HG03196 (cell line): ENCODE measurements around the gene NAV2.

Source experiments
- ATAC-seq: cut with Tn5 transposase; IDR thresholded peaks from one replicate; pipeline ENCODE4 v1.9.1; 2021; ENCODE audit not compliant: unreplicated experiment

The NAV2 gene

DNA sequence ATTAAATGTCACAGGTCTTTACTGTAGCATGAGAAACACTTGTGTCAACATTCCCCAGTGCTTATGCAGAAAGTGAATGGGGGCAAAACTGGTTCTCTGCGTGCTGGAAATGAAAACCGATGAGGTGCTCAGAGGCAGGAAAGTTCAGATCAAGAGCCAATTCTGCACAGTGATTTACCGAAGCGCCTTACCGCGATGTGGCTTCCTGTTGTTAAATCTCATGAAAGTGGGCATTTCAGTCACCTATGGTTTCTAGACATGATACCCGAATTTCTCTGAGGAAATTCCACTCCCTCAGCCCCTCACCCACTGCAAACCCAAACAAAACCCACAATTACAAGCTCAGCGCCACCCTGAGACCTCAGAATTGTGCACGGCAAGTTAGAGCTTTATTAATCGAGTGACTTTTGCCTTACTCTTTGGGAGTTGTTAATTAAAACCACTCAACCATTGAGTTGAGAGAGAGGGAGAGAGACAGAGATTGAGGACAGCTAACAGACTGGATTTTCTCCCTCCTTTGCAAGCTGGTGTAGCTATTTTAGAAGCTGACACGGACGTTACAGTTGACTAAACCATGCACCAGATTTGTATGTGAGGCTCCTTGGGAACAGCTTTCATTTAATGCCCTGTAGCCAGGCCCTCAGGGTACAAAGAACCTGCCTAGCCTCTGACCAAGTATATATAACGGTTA is 251.2 kb downstream of the NAV2 start:
- ATAC-seq, result no peak

- ATAC-seq, result no peak
Observed at GRCh38 chr11:19966441-19966840, 253.8 kb downstream of the NAV2 start.

DNA sequence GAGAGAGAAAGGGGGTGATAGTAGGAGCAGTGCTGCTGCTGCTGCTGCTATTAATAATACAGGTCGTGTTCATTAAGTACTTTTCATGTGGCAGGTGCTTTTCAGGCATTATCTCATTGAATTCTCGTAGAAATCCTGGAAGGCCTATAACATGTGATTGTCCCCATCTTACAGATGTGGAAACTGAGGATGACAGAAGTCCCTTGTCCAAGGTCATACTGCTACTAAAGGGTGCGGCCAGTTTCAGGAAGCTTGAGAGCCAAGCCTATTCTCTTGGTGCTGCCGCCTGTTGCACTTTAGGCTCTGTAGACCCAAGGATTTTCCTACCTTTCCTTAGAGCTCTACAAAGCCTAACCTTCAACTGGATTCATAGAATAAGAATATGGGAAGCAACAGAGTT is 254.3 kb downstream of the NAV2 start:
- no peak for ATAC-seq

GRCh38 chr11:19967787-19968186 is 255.2 kb downstream of the NAV2 start:
- ATAC-seq, result no peak

- no peak for ATAC-seq
Observed at GRCh38 chr11:19968860-19969259, 256.2 kb downstream of the NAV2 start.

GRCh38 chr11:19970944-19971343 is 258.3 kb downstream of the NAV2 start:
- ATAC-seq, result no peak

- no peak for ATAC-seq
Observed at GRCh38 chr11:19972091-19972490, 259.5 kb downstream of the NAV2 start.

- no peak for ATAC-seq
Observed at GRCh38 chr11:19972651-19973050, 260.0 kb downstream of the NAV2 start.

DNA sequence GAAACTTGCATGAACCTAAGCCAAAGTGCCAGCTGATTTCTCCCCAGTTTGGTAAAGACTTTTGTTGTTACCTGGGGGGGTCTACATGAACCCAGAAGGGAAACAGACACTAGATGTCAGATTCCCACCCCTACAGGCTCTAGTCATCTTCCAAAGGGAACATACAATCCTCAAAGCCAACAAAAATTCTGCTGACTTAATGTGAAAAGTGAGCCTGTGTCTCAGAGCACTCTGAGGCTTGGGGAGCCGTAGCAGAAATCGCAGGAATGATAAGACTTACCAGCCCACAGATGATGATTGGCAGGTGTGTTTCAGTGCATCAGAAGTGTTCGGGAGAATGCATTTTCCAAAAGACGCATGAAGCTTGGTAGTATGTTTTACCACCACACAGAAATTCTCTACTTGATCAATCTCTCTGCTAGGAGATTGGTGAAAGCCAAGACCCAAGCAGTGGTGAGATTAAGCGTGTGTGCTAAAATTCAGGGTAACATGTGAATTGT is 260.5 kb downstream of the NAV2 start:
- ATAC-seq, result no peak

- no peak for ATAC-seq
Observed at GRCh38 chr11:19974886-19975285, 262.2 kb downstream of the NAV2 start.

- no peak for ATAC-seq
Observed at GRCh38 chr11:19975414-19975990, 262.9 kb downstream of the NAV2 start.

DNA sequence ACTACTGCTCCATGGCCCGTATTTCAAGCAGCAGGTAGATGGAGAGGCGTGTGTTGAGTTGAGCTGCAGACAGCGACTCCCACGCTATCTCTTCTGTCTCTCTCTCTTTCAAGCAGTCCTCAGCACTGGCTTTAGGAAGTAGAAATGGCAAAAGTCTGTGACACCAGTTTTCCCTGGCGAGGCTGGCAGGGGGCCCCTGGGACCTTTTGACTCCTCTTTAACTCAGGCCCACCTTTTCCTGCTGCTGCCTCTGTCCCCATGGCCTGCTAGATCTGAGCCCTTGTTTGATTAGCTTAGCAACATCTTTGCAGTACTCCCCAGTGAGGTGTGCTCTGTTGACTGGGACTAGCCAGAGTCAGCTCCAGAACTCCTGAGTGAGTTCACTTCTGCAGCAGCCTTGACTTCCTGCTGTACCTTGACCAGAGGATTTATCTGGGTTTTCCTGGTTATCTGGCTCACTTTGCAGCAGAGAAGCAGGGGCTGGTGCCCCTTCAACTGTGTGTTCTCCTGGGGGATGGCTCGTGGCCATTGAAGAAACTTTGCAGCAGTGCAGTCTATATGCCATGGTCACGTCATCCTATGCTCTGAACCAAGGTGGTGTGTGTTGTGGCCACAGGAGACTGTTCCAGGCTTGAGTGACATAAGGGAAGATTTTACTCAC is 263.8 kb downstream of the NAV2 start:
- no peak for ATAC-seq

GRCh38 chr11:19977941-19978340 is 265.3 kb downstream of the NAV2 start:
- ATAC-seq, result no peak

DNA sequence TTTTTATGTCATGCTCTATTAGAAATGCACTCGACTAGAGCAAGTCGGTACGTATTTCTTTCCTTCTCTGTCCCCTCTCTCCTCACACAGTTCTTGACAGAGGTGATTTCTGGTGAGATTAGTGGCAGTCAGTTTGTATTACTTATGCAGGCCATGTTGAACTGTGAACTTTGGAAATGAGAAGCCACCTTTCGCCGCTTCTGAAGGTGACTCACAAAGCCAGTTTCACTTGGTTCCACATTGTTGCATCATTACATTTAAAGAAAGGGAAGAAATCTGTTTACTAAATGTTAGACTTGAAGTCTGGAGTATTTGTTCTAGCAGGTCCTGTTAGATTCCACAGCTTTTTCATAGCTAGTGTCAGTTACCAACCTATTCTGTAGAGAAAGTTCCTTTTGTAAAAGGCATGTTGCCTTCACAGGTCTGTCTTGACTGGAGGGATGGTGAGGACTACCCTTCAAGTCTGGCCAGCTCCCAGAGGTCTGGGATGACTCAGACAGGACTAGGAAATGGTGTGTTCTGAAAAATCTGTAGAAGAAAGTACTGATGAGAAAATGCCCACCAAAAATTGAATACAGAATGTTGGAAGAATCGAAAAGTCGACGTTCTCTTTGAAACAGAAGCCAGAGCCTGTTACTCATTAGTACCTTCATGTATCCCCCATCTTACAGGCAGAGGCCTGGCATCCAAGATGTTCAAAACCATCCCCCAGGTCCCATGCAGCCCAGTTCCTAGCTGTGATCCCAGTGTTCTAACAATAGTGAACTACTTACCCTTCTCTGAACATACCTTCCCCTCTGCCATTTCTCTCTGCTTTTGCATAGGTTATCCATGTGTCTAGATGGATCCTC is 266.3 kb downstream of the NAV2 start:
- ATAC-seq, result peak; percentile 66

- peak; percentile 76 for ATAC-seq
Observed at GRCh38 chr11:19979519-19979845, 266.8 kb downstream of the NAV2 start.

DNA sequence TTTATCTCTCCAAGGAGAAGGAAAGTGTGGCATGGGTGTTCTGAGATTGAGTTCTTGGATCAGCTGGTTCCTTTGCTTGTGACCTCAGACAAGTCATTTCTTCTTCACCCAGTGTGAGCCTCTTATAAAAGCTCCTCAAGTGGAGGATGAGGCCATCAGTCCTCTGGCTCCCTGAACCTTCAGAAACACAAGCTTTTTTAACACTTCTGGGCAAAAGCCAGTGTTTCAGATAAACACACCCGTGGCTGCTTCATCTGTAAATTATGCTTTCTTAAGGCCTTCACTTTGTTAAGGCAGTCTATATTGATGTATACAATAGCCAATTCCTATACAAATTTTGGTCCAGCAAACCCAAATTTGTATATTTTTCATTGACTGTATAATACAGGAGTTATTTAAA is 267.8 kb downstream of the NAV2 start:
- ATAC-seq, result no peak

- no peak for ATAC-seq
Observed at GRCh38 chr11:19980957-19981669, 268.5 kb downstream of the NAV2 start.

DNA sequence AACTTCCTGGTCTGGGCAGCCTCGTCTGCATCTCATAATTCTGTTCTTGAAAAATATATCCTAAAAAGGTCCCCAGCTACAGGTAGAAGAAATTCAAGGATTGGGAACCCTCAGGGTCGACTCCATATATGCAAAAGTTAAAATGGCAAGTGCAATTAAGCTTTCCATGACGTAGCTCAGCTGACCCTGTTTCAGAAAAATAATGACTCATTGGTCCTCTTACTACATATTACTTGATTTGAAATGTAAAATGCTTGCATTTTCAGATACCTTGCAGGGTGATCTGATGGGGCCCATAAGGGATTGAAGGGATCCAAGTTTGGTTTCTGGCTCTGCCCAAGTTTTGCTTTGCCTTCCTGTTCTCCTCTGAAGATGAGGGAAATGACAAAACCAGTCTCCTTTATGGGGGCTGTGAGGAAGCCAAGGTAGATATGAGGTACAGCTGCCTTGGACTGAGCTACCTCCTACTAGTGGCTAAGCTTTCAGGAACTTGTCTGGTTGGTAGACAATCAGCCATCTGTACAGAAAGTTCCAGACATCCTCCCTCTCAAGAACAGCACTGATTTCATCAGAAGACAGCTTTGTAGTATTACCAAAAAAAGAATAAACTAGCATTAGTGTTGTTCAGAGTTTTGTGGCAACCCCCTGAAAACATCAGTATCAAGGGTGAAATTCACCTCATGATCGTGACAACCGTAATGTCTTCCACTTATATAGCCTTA is 270.3 kb downstream of the NAV2 start:
- no peak for ATAC-seq

GRCh38 chr11:19984048-19984742 is 271.6 kb downstream of the NAV2 start:
- no peak for ATAC-seq

DNA sequence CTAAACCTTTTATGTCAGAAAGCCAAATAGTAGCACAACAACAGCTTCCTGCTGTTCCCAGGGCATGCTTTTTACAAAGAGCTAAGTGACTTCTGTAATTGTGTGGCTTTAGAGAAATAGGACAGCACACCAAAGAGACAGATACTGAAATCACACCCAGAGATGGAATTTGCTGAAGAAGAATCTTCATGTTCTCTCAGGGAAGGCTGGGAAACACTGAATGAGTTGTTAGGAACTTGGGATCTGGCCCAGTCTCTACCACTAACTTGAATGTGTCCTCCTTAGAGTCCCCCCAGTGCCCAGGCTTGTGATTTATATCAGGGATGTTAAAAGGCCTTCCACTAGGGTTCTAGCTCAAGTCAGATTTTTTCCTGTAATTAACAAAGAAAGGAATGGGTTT is 272.5 kb downstream of the NAV2 start:
- no peak for ATAC-seq
